DMS153 treated with DMSO at 0.1 percent for 48 hours (cell line): Measurements from ENCODE around the gene CFAP157.

Experiments
- DNase-seq: peaks from one replicate; lab custom pipeline; 2025; ENCODE audit not compliant: unreplicated experiment; lab: John Stamatoyannopoulos, UW

CFAP157 gene

GRCh38 chr9:127758843-127759242, 52.1 kb downstream of the CFAP157 start:
- DNase-seq: no peak

GRCh38 chr9:127761061-127761460, 54.3 kb downstream of the CFAP157 start:
- DNase-seq: no peak

- DNase-seq: no peak
These were observed 54.7 kb downstream of the CFAP157 start for GRCh38 chr9:127761491-127761956.

GRCh38 chr9:127762111-127762676, 55.4 kb downstream of the CFAP157 start:
- no peak for DNase-seq

GRCh38 chr9:127763918-127764384, 57.2 kb downstream of the CFAP157 start:
- no peak for DNase-seq

DNA sequence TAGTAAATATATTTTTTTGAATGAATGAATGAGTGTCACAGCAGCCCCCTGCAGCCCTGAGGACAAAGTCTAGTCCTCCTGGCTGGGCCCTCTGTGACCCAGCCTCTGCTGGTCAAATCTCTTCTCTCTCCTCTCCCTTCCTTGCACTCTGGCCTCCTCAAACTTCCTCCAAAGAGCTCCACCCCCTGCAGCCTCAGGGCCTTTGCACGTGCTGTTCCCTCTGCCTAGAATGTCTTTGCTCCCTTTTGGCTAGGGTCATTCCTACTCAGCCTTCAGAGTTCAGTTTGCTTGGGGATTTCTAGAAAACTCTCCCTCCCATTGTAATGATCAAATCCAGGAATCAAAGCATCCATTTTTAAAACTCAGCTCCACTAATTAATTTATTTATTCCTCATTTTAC, 58.6 kb downstream of the CFAP157 start:
- DNase-seq: no peak
